ENCODE data around the gene RACGAP1.

Gene RACGAP1

DNA sequence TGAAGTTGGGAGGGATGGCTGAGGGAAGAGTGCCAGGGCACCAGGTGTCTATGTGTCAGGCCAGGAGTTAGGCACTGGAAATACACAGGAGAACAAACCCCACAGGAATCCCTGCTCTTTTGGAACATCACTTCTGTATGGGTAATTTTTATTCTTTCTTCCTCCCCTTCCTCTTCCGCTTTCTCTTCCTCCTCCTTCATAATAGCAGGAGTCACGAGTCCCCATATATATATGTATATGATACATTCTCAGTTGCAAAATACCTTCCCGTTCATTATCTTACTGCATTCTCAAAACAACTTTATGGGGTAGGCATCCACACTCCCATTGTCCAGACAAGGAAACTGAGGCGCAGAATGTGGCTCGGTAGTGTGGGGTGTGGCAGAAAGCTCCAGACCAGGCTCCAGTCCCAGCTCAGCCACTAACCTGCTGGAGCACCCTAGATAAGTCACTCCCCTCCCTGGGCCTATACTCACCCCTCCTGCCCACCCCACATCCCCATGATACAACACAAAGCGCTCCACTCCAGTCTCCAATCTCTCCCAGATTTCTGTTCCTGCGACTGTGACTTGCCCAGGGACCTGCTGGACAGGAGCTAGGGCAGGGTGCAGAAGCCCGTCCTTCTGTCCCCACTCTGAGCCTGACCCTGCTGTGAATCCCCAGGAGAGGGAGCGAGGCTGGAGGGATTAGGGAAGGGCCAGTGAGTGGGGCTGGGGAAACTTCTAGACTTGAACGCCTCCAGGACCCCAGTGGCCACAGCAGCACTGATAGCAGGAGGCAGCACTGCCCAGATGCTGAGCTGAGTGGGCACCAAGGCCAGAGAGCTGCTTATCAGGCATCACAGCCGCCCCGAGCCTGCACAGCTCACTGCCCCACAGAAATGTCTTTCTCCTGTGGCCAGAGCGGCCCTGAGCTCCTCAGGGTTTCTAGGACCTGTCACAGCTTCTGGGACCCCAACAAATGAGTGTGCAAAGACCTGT is 76.1 kb downstream of the RACGAP1 start:
- H3K27me3 ChIP-seq (ENCODE audit: control insufficient read depth, insufficient read depth, low read length, poor library complexity, severe bottlenecking): peaks cover 14% of the 10 kb centered on the region
- no peaks in the 10 kb centered on the region for H3K9me3 ChIP-seq (ENCODE audit: control insufficient read depth, low read length)
- no peaks in the 10 kb centered on the region for H3K36me3 ChIP-seq (ENCODE audit: control insufficient read depth, insufficient read depth, low read length)
- no peak overlapping the region for H3K27ac ChIP-seq (ENCODE audit: insufficient read depth, low read depth, low read length, poor library complexity, severe bottlenecking)
- H3K4me3 ChIP-seq (ENCODE audit: insufficient read depth, low read depth, low read length): no peak overlapping the region
- no peaks in the 10 kb centered on the region for H3K4me1 ChIP-seq (ENCODE audit: control insufficient read depth, insufficient read depth, low read length)
- 88 to 91% methylated on average over 11 of the region's 13 CpGs for WGBS, 2 experiments

DNA sequence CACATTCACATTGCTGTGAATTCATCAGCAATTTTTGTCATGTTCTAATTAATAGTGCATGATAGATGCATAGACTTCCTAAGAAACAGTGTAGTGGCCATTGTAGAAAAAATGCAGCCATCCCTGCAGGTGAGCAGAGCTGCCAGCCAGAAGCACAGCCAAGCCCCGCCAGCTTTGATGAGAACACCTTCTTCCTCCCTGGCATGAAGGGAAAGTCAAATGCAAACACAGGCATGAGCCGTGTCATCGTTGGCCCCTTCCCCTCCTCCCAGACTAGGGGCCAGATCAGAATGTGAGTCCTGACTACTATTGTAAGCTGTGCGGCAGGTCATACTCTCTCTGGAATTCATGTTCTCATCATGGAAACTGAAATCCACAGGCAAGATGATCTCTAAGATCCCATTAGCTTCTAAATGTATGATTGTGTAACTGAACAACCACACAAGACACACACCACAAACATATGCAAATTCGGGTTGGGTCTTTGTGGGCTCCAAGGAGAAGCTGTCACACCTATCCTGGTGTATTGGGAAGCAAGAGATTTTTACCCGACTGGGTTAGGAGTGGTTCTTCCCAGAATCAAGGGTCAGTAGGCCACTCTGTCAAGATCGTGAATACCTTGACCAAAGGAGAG is 77.6 kb downstream of the RACGAP1 start:
- 85 to 87% methylated on average over 7 of the region's 7 CpGs for WGBS, 2 experiments
- H3K4me3 ChIP-seq (ENCODE audit: insufficient read depth, low read depth, low read length): no peak overlapping the region
- H3K27ac ChIP-seq (ENCODE audit: insufficient read depth, low read depth, low read length, poor library complexity, severe bottlenecking): no peak overlapping the region
- peaks cover 15% of the 10 kb centered on the region for H3K27me3 ChIP-seq (ENCODE audit: control insufficient read depth, insufficient read depth, low read length, poor library complexity, severe bottlenecking)
- no peaks in the 10 kb centered on the region for H3K36me3 ChIP-seq (ENCODE audit: control insufficient read depth, insufficient read depth, low read length)
- no peaks in the 10 kb centered on the region for H3K9me3 ChIP-seq (ENCODE audit: control insufficient read depth, low read length)
- H3K4me1 ChIP-seq (ENCODE audit: control insufficient read depth, insufficient read depth, low read length): peaks cover 8% of the 10 kb centered on the region

DNA sequence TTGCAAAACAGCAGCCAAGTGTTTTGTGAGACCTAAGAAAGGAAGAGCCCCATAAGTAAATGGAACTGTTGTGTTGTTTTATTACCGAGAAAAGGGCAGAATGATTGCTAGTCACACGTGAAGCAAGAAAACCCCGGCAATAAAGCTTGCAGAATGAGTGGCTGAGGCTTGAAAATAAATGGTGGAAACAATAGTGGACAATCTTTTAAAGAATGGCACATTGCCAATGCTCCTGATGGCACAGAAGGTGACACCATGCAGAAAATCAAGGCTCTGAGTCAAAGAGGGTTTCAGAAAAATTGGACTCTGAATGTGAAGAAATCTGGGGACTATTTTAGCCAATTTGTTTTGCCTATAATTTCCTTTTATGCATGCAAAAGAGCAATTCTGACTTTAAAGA is 78.8 kb downstream of the RACGAP1 start:
- Histone ChIP-seq H3K4me3 (ENCODE audit: insufficient read depth, low read depth, low read length) (no peak overlapping the region), H3K4me1 (ENCODE audit: control insufficient read depth, insufficient read depth, low read length) (peaks cover 8% of the 10 kb centered on the region), H3K27ac (ENCODE audit: insufficient read depth, low read depth, low read length, poor library complexity, severe bottlenecking) (no peak overlapping the region), H3K27me3 (ENCODE audit: control insufficient read depth, insufficient read depth, low read length, poor library complexity, severe bottlenecking) (peaks cover 15% of the 10 kb centered on the region), H3K36me3 (ENCODE audit: control insufficient read depth, insufficient read depth, low read length) (no peaks in the 10 kb centered on the region), H3K9me3 (ENCODE audit: control insufficient read depth, low read length) (no peaks in the 10 kb centered on the region)
- 91 to 94% methylated on average over 3 of the region's 3 CpGs for WGBS, 2 experiments

DNA sequence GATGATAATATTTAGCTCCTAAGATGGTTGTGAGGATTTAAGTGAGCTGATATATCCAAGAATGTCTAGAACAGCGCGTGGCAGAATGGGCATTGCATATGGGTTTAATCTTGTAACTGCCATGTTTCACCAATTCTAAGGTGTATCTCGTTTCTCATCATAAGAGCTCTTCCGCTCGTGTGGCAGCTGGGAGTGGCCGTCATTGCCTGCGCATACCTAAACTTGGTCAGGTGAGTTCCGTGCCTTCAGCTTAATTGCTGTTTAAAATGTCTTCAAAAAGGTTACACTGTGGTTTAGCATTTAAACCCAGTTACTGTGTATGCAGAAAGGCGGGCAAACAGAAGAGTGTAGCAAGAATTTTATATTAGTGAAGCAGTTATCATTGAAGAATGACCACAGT is 79.2 kb downstream of the RACGAP1 start:
- Histone ChIP-seq H3K27me3 (ENCODE audit: control insufficient read depth, insufficient read depth, low read length, poor library complexity, severe bottlenecking) (peaks cover 15% of the 10 kb centered on the region), H3K36me3 (ENCODE audit: control insufficient read depth, insufficient read depth, low read length) (no peaks in the 10 kb centered on the region), H3K4me1 (ENCODE audit: control insufficient read depth, insufficient read depth, low read length) (peaks cover 8% of the 10 kb centered on the region), H3K9me3 (ENCODE audit: control insufficient read depth, low read length) (no peaks in the 10 kb centered on the region), H3K27ac (ENCODE audit: insufficient read depth, low read depth, low read length, poor library complexity, severe bottlenecking) (no peak overlapping the region), H3K4me3 (ENCODE audit: insufficient read depth, low read depth, low read length) (no peak overlapping the region)
- 73 to 75% methylated on average over 9 of the region's 9 CpGs for WGBS, 2 experiments

DNA sequence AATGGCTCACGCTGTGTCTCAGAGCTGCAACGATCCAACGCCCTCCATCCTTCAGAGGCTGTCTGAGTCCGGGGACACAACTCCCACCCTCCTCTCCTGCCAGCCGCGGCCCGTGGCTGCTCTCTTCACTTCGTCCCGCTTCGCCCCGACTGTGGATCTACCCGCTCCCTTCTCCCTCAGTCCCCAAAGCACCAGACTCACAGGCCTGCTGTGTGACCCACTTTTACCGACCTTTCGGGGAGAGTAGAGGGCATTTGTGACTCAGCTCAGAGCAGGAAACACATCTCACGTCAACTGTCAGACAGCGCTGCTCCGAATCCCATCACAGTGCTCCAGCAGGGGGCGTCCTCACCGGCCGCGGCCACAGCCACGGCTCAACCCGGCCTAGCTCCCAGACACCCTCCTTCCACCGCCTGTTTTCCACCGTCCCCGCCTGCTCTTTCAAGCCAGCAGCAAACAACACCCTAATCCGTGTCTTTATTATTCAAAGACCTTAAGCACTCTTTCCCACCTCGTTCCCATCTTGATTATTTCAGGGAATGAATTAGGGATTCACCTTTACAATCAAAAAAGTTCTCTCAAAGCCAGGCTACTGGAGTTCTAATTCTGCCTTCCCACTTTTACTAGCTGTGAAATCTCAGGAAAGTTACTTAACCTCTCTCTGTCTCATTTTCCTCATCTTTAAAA is 79.8 kb downstream of the RACGAP1 start:
- Histone ChIP-seq H3K27me3 (ENCODE audit: control insufficient read depth, insufficient read depth, low read length, poor library complexity, severe bottlenecking) (peaks cover 15% of the 10 kb centered on the region), H3K9me3 (ENCODE audit: control insufficient read depth, low read length) (no peaks in the 10 kb centered on the region), H3K27ac (ENCODE audit: insufficient read depth, low read depth, low read length, poor library complexity, severe bottlenecking) (no peak overlapping the region), H3K4me3 (ENCODE audit: insufficient read depth, low read depth, low read length) (no peak overlapping the region), H3K36me3 (ENCODE audit: control insufficient read depth, insufficient read depth, low read length) (no peaks in the 10 kb centered on the region), H3K4me1 (ENCODE audit: control insufficient read depth, insufficient read depth, low read length) (peaks cover 8% of the 10 kb centered on the region)
- 8 to 9% methylated on average over 28 of the region's 28 CpGs for WGBS, 2 experiments

DNA sequence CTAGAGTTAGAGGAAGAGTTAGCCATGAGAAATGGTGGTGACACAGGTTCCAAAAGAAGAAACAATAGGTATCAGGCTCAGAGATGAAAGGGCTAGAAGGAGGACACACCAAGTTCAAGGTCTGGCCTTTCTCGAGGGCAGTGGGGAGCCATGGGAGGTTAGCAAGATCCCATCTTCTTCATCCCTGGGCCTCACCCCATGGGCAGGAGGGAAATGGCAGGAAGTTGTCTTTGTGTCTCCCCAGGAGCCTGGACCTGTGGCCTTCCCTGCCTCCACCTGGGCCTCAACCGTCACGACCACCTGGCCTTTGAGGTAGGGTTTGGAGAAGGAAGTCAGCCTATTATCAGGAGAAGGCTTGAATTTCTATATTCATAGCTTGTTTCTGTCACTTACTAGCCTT is 80.6 kb downstream of the RACGAP1 start:
- peaks cover 15% of the 10 kb centered on the region for H3K27me3 ChIP-seq (ENCODE audit: control insufficient read depth, insufficient read depth, low read length, poor library complexity, severe bottlenecking)
- WGBS, 2 experiments: 86% methylated on average over 3 of the region's 3 CpGs
- H3K4me3 ChIP-seq (ENCODE audit: insufficient read depth, low read depth, low read length): no peak overlapping the region
- H3K27ac ChIP-seq (ENCODE audit: insufficient read depth, low read depth, low read length, poor library complexity, severe bottlenecking): no peak overlapping the region
- H3K36me3 ChIP-seq (ENCODE audit: control insufficient read depth, insufficient read depth, low read length): no peaks in the 10 kb centered on the region
- peaks cover 8% of the 10 kb centered on the region for H3K4me1 ChIP-seq (ENCODE audit: control insufficient read depth, insufficient read depth, low read length)
- no peaks in the 10 kb centered on the region for H3K9me3 ChIP-seq (ENCODE audit: control insufficient read depth, low read length)

DNA sequence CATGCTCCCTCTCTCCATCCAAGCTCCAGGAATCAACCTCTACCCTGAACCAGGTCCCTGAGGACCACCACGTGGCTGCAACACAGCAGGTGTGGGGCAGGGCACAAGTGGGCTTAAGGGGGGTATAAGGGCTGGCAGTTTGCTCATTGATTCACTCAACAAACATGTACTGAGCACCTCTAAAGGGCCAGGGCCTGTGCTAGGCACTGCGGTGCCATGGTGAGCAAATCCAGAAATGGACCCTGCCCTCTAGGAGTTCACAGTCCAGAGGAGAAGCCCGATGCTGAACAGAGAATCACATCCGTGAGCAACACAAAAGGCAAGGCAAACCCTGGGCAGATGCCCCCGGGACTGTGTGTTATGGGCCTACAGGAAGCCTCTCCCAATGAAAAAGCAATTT is 81.2 kb downstream of the RACGAP1 start:
- Histone ChIP-seq H3K9me3 (ENCODE audit: control insufficient read depth, low read length) (no peaks in the 10 kb centered on the region), H3K27ac (ENCODE audit: insufficient read depth, low read depth, low read length, poor library complexity, severe bottlenecking) (no peak overlapping the region), H3K4me1 (ENCODE audit: control insufficient read depth, insufficient read depth, low read length) (peaks cover 8% of the 10 kb centered on the region), H3K27me3 (ENCODE audit: control insufficient read depth, insufficient read depth, low read length, poor library complexity, severe bottlenecking) (peaks cover 15% of the 10 kb centered on the region), H3K4me3 (ENCODE audit: insufficient read depth, low read depth, low read length) (no peak overlapping the region), H3K36me3 (ENCODE audit: control insufficient read depth, insufficient read depth, low read length) (no peaks in the 10 kb centered on the region)
- 88 to 90% methylated on average over 5 of the region's 5 CpGs for WGBS, 2 experiments

DNA sequence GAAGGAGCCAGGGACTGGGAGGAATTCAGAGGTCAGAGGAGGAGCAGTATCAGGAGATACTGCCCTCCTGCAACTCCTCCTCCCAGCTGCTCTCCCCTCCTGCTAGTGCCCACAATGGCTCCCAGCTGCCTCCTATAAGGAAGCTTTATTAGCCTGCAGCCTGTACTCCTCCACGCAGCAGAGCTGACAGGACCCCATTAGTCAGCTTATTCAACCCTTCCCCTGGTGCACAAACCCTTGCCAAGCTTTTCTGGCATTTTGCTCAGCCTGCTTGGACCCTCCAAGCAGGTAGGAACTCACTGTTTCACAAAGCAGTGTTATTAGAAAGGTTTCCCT is 81.7 kb downstream of the RACGAP1 start:
- H3K36me3 ChIP-seq (ENCODE audit: control insufficient read depth, insufficient read depth, low read length): no peaks in the 10 kb centered on the region
- no peaks in the 10 kb centered on the region for H3K9me3 ChIP-seq (ENCODE audit: control insufficient read depth, low read length)
- H3K4me1 ChIP-seq (ENCODE audit: control insufficient read depth, insufficient read depth, low read length): peaks cover 8% of the 10 kb centered on the region
- H3K4me3 ChIP-seq (ENCODE audit: insufficient read depth, low read depth, low read length): no peak overlapping the region
- no peak overlapping the region for H3K27ac ChIP-seq (ENCODE audit: insufficient read depth, low read depth, low read length, poor library complexity, severe bottlenecking)
- H3K27me3 ChIP-seq (ENCODE audit: control insufficient read depth, insufficient read depth, low read length, poor library complexity, severe bottlenecking): peaks cover 15% of the 10 kb centered on the region
- WGBS, 2 experiments: 68 to 70% methylated on average over 1 of the region's 1 CpG

DNA sequence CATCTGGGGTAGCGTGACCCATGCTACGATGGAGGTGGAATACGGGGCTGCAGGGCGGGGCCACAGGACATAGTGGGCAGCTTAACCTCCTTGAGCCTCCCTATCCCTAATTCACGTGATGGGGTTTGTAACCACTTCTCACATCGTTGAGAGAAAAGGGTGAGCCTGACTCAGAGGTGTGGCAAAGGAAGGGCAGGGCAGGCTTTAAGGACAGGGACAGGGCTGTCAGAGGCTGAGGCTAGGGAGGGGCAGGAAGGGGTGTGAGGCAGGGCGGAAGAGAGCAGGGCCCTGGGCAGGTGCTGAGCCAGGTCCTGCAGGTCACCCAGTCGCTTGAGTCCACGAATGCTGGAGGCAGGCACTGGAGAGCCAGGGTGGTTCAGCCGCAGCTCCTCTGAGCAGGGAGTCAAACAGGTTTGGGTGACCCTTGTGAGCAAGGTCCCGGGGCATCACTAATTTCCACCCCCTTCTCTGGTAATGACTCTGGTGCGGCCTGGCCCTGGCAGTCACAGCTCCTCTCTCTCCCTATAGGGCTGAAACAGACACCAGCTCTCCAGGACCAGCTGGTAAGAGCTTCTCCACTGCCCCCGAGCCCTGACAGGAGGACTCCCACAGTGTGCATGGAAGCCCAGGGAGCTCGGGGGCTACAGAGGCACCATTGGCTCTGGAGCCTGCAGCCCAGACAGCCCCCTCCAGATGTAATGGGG is 82.2 kb downstream of the RACGAP1 start:
- Histone ChIP-seq H3K36me3 (ENCODE audit: control insufficient read depth, insufficient read depth, low read length) (no peaks in the 10 kb centered on the region), H3K27ac (ENCODE audit: insufficient read depth, low read depth, low read length, poor library complexity, severe bottlenecking) (no peak overlapping the region), H3K4me3 (ENCODE audit: insufficient read depth, low read depth, low read length) (no peak overlapping the region), H3K9me3 (ENCODE audit: control insufficient read depth, low read length) (no peaks in the 10 kb centered on the region), H3K4me1 (ENCODE audit: control insufficient read depth, insufficient read depth, low read length) (peaks cover 8% of the 10 kb centered on the region), H3K27me3 (ENCODE audit: control insufficient read depth, insufficient read depth, low read length, poor library complexity, severe bottlenecking) (peaks cover 15% of the 10 kb centered on the region)
- 82 to 83% methylated on average over 14 of the region's 14 CpGs for WGBS, 2 experiments

DNA sequence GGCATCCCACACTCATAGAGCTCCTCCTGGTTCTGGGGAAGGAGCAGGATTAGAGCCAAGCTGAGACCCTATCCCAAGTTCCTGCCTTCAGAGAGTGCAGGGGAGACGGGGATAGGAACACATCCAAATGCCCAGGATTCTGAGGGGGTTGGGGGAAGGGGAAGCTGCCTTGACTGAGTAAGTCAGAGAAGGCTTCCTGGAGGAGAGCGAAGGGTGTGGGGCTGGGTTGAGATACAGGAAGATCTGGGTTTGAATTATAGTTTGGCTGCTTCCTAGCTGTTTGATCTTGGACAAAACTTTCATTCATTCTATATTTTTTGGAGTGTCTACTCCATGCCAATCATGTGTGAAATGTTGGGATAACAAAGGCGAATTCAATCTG is 82.8 kb downstream of the RACGAP1 start:
- Histone ChIP-seq H3K27me3 (ENCODE audit: control insufficient read depth, insufficient read depth, low read length, poor library complexity, severe bottlenecking) (peaks cover 15% of the 10 kb centered on the region), H3K27ac (ENCODE audit: insufficient read depth, low read depth, low read length, poor library complexity, severe bottlenecking) (no peak overlapping the region), H3K4me1 (ENCODE audit: control insufficient read depth, insufficient read depth, low read length) (peaks cover 8% of the 10 kb centered on the region), H3K36me3 (ENCODE audit: control insufficient read depth, insufficient read depth, low read length) (no peaks in the 10 kb centered on the region), H3K9me3 (ENCODE audit: control insufficient read depth, low read length) (no peaks in the 10 kb centered on the region), H3K4me3 (ENCODE audit: insufficient read depth, low read depth, low read length) (no peak overlapping the region)
- WGBS, 2 experiments: 91 to 92% methylated on average over 3 of the region's 3 CpGs
